Measurements from ENCODE around the gene ARHGAP24.

The ARHGAP24 gene

DNA sequence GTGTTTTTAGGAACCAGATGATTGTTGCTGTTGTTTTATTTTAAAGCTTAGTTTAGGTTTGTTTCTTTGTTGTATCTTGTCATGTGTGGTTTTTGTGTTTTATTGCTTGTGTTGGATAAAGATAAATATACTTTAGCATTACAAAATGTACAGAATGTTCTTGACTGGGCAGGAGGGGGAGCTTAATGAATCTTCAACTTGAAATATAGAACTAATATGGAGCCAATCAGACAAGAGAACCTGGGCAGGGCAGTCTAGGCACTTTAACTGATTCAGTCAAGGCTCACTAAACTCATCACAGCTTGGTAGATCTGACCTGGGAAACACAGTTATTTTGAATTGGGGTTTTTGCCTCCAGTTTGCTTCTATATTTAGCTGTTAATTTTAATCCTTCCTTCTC is 304.2 kb downstream of the ARHGAP24 start:
- Histone ChIP-seq H3K9me3 (ENCODE audit: control extremely low read depth in 1 of 5, control insufficient read depth in 4 of 5, insufficient read depth in 2 of 5, low read depth in 1 of 5, low read length in 4 of 5) (no peaks in the 10 kb centered on the region), H3K4me3 (ENCODE audit: control insufficient read depth in 1 of 7, extremely low read depth in 1 of 7, insufficient read depth in 4 of 7, low read depth in 2 of 7, low read length in 6 of 7) (no peak overlapping the region), H3K27me3 (replicated peaks in 2 of 5; ENCODE audit: control insufficient read depth in 4 of 5, insufficient read depth in 5 of 5, low read length in 4 of 5) (no peaks in the 10 kb centered on the region), H3K27ac (ENCODE audit: insufficient read depth in 1 of 2, low read depth in 1 of 2, low read length in 2 of 2, poor library complexity in 1 of 2, severe bottlenecking in 2 of 2) (no peak overlapping the region), H3K36me3 (ENCODE audit: control insufficient read depth in 4 of 4, insufficient read depth in 4 of 4, low read length in 3 of 4) (no peaks in the 10 kb centered on the region), H3K4me1 (ENCODE audit: control extremely low read depth in 1 of 4, control insufficient read depth in 4 of 4, insufficient read depth in 4 of 4, low read length in 3 of 4) (no peaks in the 10 kb centered on the region)
- ChIA-PET POLR2A (interaction anchor here (0.6 kb wide), 1 partner anchor 15 kb away, joined by 3 read pairs; no protein-coding TSS in a partner anchor), CTCF (interaction anchor here (1.1 to 2.1 kb wide), 4 partner anchors 9 to 20 kb away, joined by 3 to 9 read pairs (median 4); no protein-coding TSS in a partner anchor)
- no peak for DNase-seq

DNA sequence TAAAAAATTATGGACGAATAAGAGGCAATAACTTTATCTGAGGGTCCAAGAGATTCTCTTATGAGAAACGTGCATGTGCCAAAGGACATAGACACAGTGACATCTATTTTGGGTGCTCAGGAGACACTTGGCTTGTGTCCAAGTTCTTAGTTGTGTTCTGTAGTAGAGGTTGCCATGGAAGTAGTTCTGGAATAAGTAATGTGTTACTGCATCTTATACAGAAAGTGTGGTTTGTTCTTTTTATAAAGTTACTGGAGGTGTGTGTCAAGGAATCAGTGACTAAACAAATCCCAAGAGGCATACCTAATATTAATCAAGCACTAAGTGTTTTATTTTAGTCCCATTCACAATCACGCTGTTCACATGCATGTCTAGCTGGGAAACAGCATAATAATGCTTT is 305.7 kb downstream of the ARHGAP24 start:
- no peaks in the 10 kb centered on the region for H3K9me3 ChIP-seq (ENCODE audit: control extremely low read depth in 1 of 5, control insufficient read depth in 4 of 5, insufficient read depth in 2 of 5, low read depth in 1 of 5, low read length in 4 of 5)
- WGBS (ENCODE audit: insufficient coverage), result 97% methylated on average over 2 of the region's 3 CpGs
- no peak for DNase-seq
- H3K27ac ChIP-seq (ENCODE audit: insufficient read depth in 1 of 2, low read depth in 1 of 2, low read length in 2 of 2, poor library complexity in 1 of 2, severe bottlenecking in 2 of 2), result no peak overlapping the region
- no peak overlapping the region for H3K4me3 ChIP-seq (ENCODE audit: control insufficient read depth in 1 of 7, extremely low read depth in 1 of 7, insufficient read depth in 4 of 7, low read depth in 2 of 7, low read length in 6 of 7)
- no peaks in the 10 kb centered on the region for H3K4me1 ChIP-seq (ENCODE audit: control extremely low read depth in 1 of 4, control insufficient read depth in 4 of 4, insufficient read depth in 4 of 4, low read length in 3 of 4)
- no peaks in the 10 kb centered on the region for H3K36me3 ChIP-seq (ENCODE audit: control insufficient read depth in 4 of 4, insufficient read depth in 4 of 4, low read length in 3 of 4)
- no peaks in the 10 kb centered on the region for H3K27me3 ChIP-seq (replicated peaks in 2 of 5; ENCODE audit: control insufficient read depth in 4 of 5, insufficient read depth in 5 of 5, low read length in 4 of 5)
- ChIA-PET CTCF (no interaction called here), POLR2A (no interaction called here)

DNA sequence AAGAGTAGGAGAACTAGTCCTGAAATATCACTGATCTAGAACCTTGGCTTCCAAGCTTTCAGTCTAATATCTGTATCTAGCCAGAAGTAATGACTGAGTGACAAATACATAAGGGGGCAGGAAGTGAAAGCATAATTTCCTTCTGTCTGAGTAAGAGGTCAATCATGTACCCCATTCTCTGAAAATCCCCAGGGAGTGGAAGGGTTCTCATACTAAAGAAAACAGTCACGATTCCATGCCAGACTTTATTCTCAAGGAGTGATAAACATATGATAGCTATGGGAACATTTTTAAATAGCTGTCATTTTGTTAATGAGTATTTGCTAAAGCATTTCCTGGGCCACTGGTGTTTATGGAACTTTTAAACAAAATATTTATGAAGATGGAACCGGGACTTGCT is 308.5 kb downstream of the ARHGAP24 start:
- Histone ChIP-seq H3K36me3 (ENCODE audit: control insufficient read depth in 4 of 4, insufficient read depth in 4 of 4, low read length in 3 of 4) (no peaks in the 10 kb centered on the region), H3K27ac (ENCODE audit: insufficient read depth in 1 of 2, low read depth in 1 of 2, low read length in 2 of 2, poor library complexity in 1 of 2, severe bottlenecking in 2 of 2) (no peak overlapping the region), H3K27me3 (replicated peaks in 2 of 5; ENCODE audit: control insufficient read depth in 4 of 5, insufficient read depth in 5 of 5, low read length in 4 of 5) (no peaks in the 10 kb centered on the region), H3K9me3 (ENCODE audit: control extremely low read depth in 1 of 5, control insufficient read depth in 4 of 5, insufficient read depth in 2 of 5, low read depth in 1 of 5, low read length in 4 of 5) (no peaks in the 10 kb centered on the region), H3K4me3 (ENCODE audit: control insufficient read depth in 1 of 7, extremely low read depth in 1 of 7, insufficient read depth in 4 of 7, low read depth in 2 of 7, low read length in 6 of 7) (no peak overlapping the region), H3K4me1 (ENCODE audit: control extremely low read depth in 1 of 4, control insufficient read depth in 4 of 4, insufficient read depth in 4 of 4, low read length in 3 of 4) (no peaks in the 10 kb centered on the region)
- 100% methylated on average over 1 of the region's 2 CpGs for WGBS (ENCODE audit: insufficient coverage)
- no peak for DNase-seq
- ChIA-PET POLR2A (no interaction called here), CTCF (no interaction called here)

DNA sequence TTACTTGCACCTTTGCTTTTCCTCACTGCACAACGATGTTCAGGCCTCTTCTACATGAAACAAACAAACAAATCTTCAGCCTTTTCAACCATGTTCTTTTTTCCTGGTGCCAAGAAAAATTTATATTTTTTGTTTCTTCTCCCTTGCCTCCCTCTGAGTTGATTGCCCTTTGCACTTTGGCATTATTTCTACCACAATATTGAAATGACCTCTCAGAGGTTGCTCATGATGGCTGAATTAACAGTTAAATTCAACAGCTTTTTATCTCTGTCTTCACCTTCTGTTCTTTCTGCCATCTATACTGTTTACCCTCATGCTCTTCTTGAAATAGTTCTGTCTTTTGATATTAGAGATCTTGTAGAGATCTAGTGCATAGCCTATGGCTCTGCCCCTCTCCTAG is 308.9 kb downstream of the ARHGAP24 start:
- 100% methylated on average over 1 of the region's 1 CpG for WGBS (ENCODE audit: insufficient coverage)
- Histone ChIP-seq H3K4me1 (ENCODE audit: control extremely low read depth in 1 of 4, control insufficient read depth in 4 of 4, insufficient read depth in 4 of 4, low read length in 3 of 4) (no peaks in the 10 kb centered on the region), H3K27ac (ENCODE audit: insufficient read depth in 1 of 2, low read depth in 1 of 2, low read length in 2 of 2, poor library complexity in 1 of 2, severe bottlenecking in 2 of 2) (no peak overlapping the region), H3K36me3 (ENCODE audit: control insufficient read depth in 4 of 4, insufficient read depth in 4 of 4, low read length in 3 of 4) (no peaks in the 10 kb centered on the region), H3K4me3 (ENCODE audit: control insufficient read depth in 1 of 7, extremely low read depth in 1 of 7, insufficient read depth in 4 of 7, low read depth in 2 of 7, low read length in 6 of 7) (no peak overlapping the region), H3K9me3 (ENCODE audit: control extremely low read depth in 1 of 5, control insufficient read depth in 4 of 5, insufficient read depth in 2 of 5, low read depth in 1 of 5, low read length in 4 of 5) (no peaks in the 10 kb centered on the region), H3K27me3 (replicated peaks in 2 of 5; ENCODE audit: control insufficient read depth in 4 of 5, insufficient read depth in 5 of 5, low read length in 4 of 5) (no peaks in the 10 kb centered on the region)
- no peak for DNase-seq
- ChIA-PET CTCF (no interaction called here), POLR2A (no interaction called here)

DNA sequence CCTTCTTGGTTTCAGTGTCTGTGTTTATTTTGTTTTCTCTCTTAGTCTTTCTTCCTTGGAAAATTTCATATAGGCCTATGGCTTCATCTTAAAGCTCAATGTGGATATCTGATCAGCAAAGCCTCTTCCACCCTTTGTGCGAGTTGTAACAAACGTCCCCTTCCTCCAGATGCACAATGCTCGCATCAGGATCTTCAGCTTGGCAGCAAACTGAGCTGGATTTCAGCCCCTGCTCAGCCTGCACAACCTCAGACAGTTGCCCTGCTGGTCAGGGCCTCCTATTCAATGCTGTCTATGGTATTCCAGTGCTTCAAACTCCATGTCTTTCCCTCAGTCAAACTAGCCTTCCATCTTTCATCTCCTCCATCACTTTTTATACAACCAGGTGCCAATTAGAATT is 309.4 kb downstream of the ARHGAP24 start:
- Histone ChIP-seq H3K4me3 (ENCODE audit: control insufficient read depth in 1 of 7, extremely low read depth in 1 of 7, insufficient read depth in 4 of 7, low read depth in 2 of 7, low read length in 6 of 7) (no peak overlapping the region), H3K27me3 (replicated peaks in 2 of 5; ENCODE audit: control insufficient read depth in 4 of 5, insufficient read depth in 5 of 5, low read length in 4 of 5) (no peaks in the 10 kb centered on the region), H3K27ac (ENCODE audit: insufficient read depth in 1 of 2, low read depth in 1 of 2, low read length in 2 of 2, poor library complexity in 1 of 2, severe bottlenecking in 2 of 2) (no peak overlapping the region), H3K4me1 (ENCODE audit: control extremely low read depth in 1 of 4, control insufficient read depth in 4 of 4, insufficient read depth in 4 of 4, low read length in 3 of 4) (no peaks in the 10 kb centered on the region), H3K9me3 (ENCODE audit: control extremely low read depth in 1 of 5, control insufficient read depth in 4 of 5, insufficient read depth in 2 of 5, low read depth in 1 of 5, low read length in 4 of 5) (no peaks in the 10 kb centered on the region), H3K36me3 (ENCODE audit: control insufficient read depth in 4 of 4, insufficient read depth in 4 of 4, low read length in 3 of 4) (no peaks in the 10 kb centered on the region)
- WGBS (ENCODE audit: insufficient coverage), result 97% methylated on average over 3 of the region's 3 CpGs
- CTCF ChIA-PET, result no interaction called here
- no peak for DNase-seq
- POLR2A ChIA-PET, result no interaction called here

DNA sequence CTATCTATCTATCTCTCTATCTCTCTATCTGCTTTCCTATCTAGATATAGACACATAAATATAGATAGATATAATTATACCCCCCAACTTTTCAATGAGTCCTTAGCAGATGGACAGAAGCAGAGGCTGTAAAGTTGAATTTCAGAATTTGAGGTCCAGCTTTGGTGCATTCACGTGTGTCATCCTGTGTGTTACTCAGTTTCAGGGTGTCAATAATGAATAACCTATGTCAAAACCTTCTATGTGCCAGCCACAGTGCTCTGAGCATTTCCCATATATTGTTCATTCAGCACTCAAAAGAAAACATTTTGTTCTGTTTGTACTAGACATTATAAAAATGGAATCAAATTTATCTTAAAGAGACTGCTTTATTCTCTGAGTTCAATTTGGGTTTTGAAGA is 310.0 kb downstream of the ARHGAP24 start:
- ChIA-PET CTCF (no interaction called here), POLR2A (no interaction called here)
- H3K27me3 ChIP-seq (replicated peaks in 2 of 5; ENCODE audit: control insufficient read depth in 4 of 5, insufficient read depth in 5 of 5, low read length in 4 of 5), result no peaks in the 10 kb centered on the region
- H3K36me3 ChIP-seq (ENCODE audit: control insufficient read depth in 4 of 4, insufficient read depth in 4 of 4, low read length in 3 of 4), result no peaks in the 10 kb centered on the region
- WGBS (ENCODE audit: insufficient coverage), result 100% methylated on average over 1 of the region's 1 CpG
- no peak overlapping the region for H3K27ac ChIP-seq (ENCODE audit: insufficient read depth in 1 of 2, low read depth in 1 of 2, low read length in 2 of 2, poor library complexity in 1 of 2, severe bottlenecking in 2 of 2)
- H3K9me3 ChIP-seq (ENCODE audit: control extremely low read depth in 1 of 5, control insufficient read depth in 4 of 5, insufficient read depth in 2 of 5, low read depth in 1 of 5, low read length in 4 of 5), result no peaks in the 10 kb centered on the region
- H3K4me3 ChIP-seq (ENCODE audit: control insufficient read depth in 1 of 7, extremely low read depth in 1 of 7, insufficient read depth in 4 of 7, low read depth in 2 of 7, low read length in 6 of 7), result no peak overlapping the region
- DNase-seq, result no peak
- no peaks in the 10 kb centered on the region for H3K4me1 ChIP-seq (ENCODE audit: control extremely low read depth in 1 of 4, control insufficient read depth in 4 of 4, insufficient read depth in 4 of 4, low read length in 3 of 4)

DNA sequence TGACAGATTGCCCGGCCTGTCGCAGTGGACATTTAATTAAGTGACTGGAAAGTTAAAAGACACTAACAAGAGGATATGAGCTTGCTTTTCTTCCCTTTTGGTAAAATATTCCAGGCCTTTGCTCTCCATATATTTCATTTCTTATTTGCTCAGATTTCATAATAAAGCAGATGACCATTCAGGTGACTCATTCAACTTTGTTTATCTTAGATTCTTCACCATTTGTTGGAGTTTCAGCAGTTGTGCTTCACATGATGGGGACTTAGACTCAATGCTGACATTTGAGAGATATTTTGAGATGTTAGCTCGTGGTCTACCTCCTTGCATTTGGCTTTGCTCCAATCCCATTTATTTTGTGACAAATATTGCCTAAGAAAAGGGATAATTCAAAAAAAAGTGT is 312.2 kb downstream of the ARHGAP24 start:
- WGBS (ENCODE audit: insufficient coverage), result no CpG with 5 or more reads among the region's 3 CpGs
- no peak overlapping the region for H3K27ac ChIP-seq (ENCODE audit: insufficient read depth in 1 of 2, low read depth in 1 of 2, low read length in 2 of 2, poor library complexity in 1 of 2, severe bottlenecking in 2 of 2)
- H3K4me3 ChIP-seq (ENCODE audit: control insufficient read depth in 1 of 7, extremely low read depth in 1 of 7, insufficient read depth in 4 of 7, low read depth in 2 of 7, low read length in 6 of 7), result no peak overlapping the region
- no peaks in the 10 kb centered on the region for H3K9me3 ChIP-seq (ENCODE audit: control extremely low read depth in 1 of 5, control insufficient read depth in 4 of 5, insufficient read depth in 2 of 5, low read depth in 1 of 5, low read length in 4 of 5)
- ChIA-PET CTCF (interaction anchor here (1.8 kb wide), 1 partner anchor 10 kb away, joined by 5 read pairs; no protein-coding TSS in a partner anchor), POLR2A (no interaction called here)
- no peak for DNase-seq
- no peaks in the 10 kb centered on the region for H3K4me1 ChIP-seq (ENCODE audit: control extremely low read depth in 1 of 4, control insufficient read depth in 4 of 4, insufficient read depth in 4 of 4, low read length in 3 of 4)
- H3K36me3 ChIP-seq (ENCODE audit: control insufficient read depth in 4 of 4, insufficient read depth in 4 of 4, low read length in 3 of 4), result no peaks in the 10 kb centered on the region
- no peaks in the 10 kb centered on the region for H3K27me3 ChIP-seq (replicated peaks in 2 of 5; ENCODE audit: control insufficient read depth in 4 of 5, insufficient read depth in 5 of 5, low read length in 4 of 5)

All from common myeloid progenitor, CD34-positive (primary cell).